Measurements from ENCODE around the gene POLD1. TPM values are rescaled to one million over a fixed set of nuclear protein-coding genes. Genes with fewer than 3 reads are reported as not detected.

The POLD1 gene
- total and polyA plus RNA-seq, 2 of the 13 experiments (the other 11 are each of a cell fraction or from before 2014, with no cell fraction given): 17.4 to 54.0 TPM

DNA sequence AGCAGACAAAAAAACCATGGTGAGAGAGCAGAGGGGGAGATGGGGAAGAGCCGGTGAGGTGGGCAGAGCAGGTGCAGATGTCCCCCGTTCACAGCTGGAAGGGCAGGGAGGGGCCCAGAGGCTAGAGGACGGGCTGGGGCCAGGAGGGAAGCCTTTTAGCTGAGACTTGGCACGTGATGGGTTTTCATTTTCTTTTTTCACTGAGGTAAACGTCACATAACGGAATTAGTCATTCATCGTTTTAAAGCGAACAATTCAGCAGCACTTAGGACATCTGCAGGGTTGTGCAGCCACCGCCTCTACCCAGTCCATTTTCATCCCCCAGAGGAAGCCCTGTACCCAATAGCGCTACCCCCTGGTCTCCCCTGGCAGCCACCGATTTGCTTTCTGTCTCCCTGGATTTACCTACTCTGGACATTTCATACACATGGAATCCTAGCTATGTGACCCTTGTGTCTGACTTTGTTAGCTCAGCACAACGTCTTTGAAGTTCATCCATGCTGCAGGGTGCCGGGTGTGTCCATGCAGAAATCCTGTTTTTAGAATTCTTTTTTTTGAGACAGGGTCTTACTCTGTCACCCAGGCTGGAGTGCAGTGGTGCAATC lies 76.1 kb downstream of the POLD1 start (continued):
- TF ChIP-seq ZNF83 (CRISPR knock-in tag; IDR thresholded peaks at IDR 0.05; ENCODE audit: borderline replicate concordance) (no peak), TMF1 (CRISPR knock-in tag; IDR thresholded peaks at IDR 0.05; ENCODE audit: low read depth) (no peak), ZIK1 (CRISPR knock-in tag; IDR thresholded peaks at IDR 0.05; ENCODE audit: borderline replicate concordance, low read depth) (no peak), LCORL (IDR thresholded peaks at IDR 0.05) (no peak), LCORL (CRISPR knock-in tag; IDR thresholded peaks at IDR 0.05) (peak; percentile 87), ZSCAN9 (CRISPR knock-in tag; IDR thresholded peaks at IDR 0.05; ENCODE audit: borderline replicate concordance) (no peak), ZFP91 (CRISPR knock-in tag; IDR thresholded peaks at IDR 0.05; ENCODE audit: borderline replicate concordance) (no peak), NR2F1 (CRISPR knock-in tag; IDR thresholded peaks at IDR 0.05) (peak; percentile 43 to 84; a peak in 3 of 4 replicates), ZNF761 (CRISPR knock-in tag; conservative IDR thresholded peaks at IDR 0.05) (no peak), SCMH1 (CRISPR knock-in tag; IDR thresholded peaks at IDR 0.05; ENCODE audit: borderline replicate concordance) (no peak), MIER2 (CRISPR knock-in tag; IDR thresholded peaks at IDR 0.05) (0 out of 2 replicates have a peak, but pooled peaks have one; percentile 19), ZNF724P (CRISPR knock-in tag; IDR thresholded peaks at IDR 0.05; ENCODE audit: borderline replicate concordance) (no peak), TRAFD1 (CRISPR knock-in tag; IDR thresholded peaks at IDR 0.05; ENCODE audit: borderline replicate concordance) (no peak), GTF2F1 (IDR thresholded peaks at IDR 0.05; ENCODE audit: low read length) (no peak), NFAT5 (CRISPR knock-in tag; IDR thresholded peaks at IDR 0.05) (no peak), SALL1 (CRISPR knock-in tag; IDR thresholded peaks at IDR 0.05) (peak; percentile 60; the same call in 1 of the 2 replicates), HNRNPUL1 (IDR thresholded peaks at IDR 0.05; ENCODE audit: low read depth, low read length) (no peak), KLF16 (CRISPR knock-in tag; IDR thresholded peaks at IDR 0.05) (no peak), ZNF317 (CRISPR knock-in tag; IDR thresholded peaks at IDR 0.05) (no peak)
- TF ChIP-seq, protein P1, sequence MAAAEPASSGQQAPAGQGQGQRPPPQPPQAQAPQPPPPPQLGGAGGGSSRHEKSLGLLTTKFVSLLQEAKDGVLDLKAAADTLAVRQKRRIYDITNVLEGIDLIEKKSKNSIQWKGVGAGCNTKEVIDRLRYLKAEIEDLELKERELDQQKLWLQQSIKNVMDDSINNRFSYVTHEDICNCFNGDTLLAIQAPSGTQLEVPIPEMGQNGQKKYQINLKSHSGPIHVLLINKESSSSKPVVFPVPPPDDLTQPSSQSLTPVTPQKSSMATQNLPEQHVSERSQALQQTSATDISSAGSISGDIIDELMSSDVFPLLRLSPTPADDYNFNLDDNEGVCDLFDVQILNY (CRISPR knock-in tag; conservative IDR thresholded peaks at IDR 0.05): no peak

Data from HepG2 (cell line).